AG08396 (cell line): ENCODE results near the gene SOX11.

Experiments used
- DNase-seq: peaks from one replicate; pipeline ENCODE4 v3.0.0; 2012; ENCODE audit warnings: low spot score, mixed read lengths

SOX11 gene

DNA sequence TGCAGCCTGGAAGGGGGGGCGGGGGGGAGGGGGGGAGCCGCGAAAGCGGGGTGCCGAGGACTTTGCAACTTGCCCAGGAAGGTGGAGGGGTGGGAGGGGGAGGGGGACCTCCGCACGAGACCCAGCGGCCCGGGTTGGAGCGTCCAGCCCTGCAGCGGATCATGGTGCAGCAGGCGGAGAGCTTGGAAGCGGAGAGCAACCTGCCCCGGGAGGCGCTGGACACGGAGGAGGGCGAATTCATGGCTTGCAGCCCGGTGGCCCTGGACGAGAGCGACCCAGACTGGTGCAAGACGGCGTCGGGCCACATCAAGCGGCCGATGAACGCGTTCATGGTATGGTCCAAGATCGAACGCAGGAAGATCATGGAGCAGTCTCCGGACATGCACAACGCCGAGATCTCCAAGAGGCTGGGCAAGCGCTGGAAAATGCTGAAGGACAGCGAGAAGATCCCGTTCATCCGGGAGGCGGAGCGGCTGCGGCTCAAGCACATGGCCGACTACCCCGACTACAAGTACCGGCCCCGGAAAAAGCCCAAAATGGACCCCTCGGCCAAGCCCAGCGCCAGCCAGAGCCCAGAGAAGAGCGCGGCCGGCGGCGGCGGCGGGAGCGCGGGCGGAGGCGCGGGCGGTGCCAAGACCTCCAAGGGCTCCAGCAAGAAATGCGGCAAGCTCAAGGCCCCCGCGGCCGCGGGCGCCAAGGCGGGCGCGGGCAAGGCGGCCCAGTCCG lies 540 bp downstream of the SOX11 start:
- DNase-seq: peak; percentile 28

DNA sequence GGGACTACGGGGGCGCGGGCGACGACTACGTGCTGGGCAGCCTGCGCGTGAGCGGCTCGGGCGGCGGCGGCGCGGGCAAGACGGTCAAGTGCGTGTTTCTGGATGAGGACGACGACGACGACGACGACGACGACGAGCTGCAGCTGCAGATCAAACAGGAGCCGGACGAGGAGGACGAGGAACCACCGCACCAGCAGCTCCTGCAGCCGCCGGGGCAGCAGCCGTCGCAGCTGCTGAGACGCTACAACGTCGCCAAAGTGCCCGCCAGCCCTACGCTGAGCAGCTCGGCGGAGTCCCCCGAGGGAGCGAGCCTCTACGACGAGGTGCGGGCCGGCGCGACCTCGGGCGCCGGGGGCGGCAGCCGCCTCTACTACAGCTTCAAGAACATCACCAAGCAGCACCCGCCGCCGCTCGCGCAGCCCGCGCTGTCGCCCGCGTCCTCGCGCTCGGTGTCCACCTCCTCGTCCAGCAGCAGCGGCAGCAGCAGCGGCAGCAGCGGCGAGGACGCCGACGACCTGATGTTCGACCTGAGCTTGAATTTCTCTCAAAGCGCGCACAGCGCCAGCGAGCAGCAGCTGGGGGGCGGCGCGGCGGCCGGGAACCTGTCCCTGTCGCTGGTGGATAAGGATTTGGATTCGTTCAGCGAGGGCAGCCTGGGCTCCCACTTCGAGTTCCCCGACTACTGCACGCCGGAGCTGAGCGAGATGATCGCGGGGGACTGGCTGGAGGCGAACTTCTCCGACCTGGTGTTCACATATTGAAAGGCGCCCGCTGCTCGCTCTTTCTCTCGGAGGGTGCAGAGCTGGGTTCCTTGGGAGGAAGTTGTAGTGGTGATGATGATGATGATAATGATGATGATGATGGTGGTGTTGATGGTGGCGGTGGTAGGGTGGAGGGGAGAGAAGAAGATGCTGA lies 1.4 kb downstream of the SOX11 start:
- peak; percentile 23 for DNase-seq

DNA sequence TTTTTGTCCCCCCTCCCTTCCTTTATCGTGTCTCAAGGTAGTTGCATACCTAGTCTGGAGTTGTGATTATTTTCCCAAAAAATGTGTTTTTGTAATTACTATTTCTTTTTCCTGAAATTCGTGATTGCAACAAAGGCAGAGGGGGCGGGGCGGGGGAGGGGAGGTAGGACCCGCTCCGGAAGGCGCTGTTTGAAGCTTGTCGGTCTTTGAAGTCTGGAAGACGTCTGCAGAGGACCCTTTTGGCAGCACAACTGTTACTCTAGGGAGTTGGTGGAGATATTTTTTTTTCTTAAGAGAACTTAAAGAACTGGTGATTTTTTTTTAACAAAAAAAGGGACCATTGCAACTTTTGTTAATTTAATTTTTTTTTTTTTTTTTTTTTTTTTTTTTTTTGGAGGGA lies 2.1 kb downstream of the SOX11 start:
- DNase-seq: no peak

DNA sequence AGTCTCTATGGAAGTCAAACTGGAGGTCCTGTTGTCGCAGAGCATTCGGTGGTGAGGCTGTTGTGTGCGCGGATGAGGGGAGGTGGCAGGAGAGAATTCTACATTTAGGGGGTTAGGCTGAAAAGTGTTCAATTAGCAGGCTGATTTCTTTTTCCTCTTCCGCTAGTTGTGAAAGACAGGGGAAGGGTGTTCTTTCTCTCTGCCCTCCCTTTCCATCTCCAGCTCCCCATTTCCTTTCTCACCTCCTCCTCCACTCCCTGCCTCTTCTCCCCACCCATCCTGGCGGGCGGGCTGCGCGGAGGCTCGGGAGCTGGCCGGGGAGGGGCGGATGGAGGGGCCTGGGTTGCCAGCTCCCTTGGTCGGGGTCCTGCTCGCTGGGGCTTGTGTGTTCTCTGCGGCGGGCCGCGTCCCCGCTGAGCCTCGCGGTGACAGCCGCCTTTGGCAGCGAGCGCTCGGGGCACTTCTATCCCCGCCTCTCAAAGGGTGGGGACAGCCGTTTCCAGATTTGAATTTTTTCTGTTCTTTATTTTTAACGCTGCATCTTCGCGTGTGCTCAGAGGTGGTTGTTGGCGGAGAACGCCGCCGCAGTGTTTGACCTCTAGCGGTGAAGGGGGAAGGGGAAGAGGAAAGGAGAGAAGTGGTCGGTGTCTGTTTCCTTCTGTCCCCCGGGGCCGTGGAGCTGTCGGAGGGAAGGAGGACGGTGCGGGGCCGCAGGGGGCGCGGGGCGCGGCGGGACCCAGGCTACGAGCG lies 3.6 kb downstream of the SOX11 start:
- peak; percentile 59 for DNase-seq

DNA sequence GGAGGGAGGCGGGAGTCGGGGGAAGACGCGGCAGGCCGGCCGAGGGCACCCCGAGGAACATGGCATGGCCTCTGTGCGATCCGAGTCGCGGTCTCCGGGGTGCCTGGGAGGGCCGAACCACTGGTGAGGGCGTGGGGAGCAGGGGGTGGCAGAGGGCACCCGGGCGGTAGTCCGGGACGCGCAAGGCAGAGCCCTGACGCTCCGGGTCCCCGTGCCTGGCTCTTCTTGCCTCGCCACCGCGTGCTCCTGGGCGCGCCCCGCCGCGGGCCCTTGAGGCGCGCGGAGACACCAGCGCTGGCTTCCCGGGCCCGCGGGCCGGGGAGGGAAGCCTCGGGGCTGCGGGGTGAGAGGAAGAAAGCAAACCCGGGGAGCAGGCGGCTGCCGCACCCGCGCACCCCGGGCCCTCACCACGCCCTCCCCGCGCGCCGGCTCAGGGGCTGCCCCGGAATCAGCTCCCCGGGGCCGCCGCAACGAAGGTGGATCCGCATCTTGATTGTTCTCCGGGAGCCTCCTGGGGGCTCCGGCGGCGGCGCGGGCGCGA lies 4.3 kb downstream of the SOX11 start:
- peak; percentile 31 for DNase-seq

DNA sequence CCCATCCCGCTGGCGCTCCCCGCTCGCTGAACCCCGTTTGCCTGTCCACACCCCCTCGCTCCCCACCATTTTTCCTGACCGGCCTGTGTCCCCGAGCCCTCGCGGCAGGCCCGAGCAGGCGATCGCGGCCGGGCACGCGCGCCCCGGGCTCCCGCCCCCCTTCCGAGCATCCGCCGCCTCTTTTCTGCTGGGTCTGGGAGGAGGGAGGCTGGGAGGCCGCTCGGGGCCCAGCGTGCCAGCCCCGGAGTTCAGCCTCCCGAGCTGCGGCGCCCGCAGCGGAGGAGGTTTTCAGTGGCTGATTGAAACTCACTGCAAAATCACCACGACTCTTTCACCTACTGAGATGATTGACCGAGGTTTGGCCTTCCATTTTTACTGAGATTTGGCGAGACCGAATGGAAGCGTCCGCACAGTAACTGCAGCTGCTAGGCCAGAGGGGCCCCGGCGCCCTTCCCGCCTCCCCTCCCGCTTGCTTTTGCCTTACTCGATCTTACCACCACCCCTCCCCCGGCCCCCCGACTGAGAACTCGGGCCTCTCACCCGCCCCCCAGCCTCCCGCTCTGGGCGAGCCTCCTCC lies 4.8 kb downstream of the SOX11 start:
- DNase-seq: peak; percentile 55

DNA sequence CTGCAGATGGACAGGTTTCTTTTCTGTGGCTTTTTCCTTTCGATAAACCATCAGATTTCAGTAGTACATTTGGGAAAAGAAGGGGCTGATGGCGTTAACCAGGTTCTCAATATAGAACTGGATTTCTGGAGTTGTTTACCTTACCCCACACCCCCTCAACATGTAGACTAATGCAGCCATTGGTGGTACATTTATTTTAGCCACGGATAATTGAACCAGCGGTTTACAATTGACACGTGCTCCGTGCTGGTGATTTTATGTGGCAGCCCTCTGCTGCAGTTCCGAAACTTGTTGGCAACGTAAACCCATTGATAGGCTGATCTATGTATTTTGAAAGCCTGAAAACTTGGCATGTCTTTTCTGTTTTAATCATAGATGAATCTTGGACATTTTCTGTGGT lies 5.4 kb downstream of the SOX11 start:
- no peak for DNase-seq

DNA sequence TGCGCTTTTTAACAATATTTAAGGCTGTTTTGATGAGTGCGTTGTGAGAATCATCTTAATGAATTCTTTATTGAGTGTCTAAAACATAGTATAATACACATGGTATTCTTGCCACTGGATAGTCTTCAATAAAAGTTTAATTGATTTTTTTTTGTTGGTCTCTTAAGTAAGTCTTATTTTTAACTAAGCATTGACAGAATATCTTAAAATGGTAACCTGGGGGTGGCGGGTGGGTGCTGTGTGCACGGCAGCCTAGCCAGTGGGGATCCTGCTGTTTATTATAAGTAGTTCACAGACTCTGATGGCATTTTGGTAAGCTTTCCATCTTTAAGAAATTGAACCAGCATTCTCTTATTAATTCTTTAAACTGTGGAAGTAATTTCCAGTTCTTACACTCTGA lies 6.0 kb downstream of the SOX11 start:
- DNase-seq: no peak

DNA sequence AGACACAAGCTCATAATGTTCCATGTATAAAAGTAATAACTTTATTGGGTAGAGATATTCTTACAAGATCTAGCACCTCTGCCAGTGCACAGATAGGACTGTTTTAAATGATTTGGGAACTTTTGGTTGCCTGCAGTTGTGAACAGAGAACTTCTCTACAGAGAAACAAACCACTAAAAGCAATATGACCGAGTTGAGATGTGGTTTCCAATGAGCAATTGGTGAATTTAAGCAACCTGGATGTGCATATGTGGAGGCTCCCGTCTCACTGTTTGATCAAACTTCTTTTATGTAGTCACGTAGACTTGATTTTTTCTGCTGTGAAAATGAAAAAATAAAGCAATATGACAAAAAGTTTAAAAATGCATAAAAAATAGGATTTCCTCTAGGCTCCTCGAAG lies 7.8 kb downstream of the SOX11 start:
- no peak for DNase-seq

DNA sequence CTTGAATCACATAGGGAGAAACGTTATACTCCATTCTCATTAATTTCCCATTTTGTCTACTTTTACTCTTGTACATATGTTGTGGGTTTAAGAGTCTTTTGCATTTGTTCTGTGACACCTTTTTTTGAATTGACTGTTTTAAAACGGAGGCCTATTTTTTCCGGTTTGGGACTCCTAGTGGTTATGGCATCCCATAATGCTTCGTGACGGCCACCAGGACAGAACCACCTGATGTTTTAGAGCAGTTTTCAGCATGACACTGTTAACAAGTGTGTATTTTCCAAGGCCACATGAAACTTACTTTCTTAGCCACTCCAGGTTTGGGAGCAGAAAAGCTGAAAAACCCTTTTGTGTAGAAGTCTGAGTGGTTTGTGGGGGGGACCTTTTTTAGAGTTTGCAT lies 8.4 kb downstream of the SOX11 start:
- DNase-seq: no peak

DNA sequence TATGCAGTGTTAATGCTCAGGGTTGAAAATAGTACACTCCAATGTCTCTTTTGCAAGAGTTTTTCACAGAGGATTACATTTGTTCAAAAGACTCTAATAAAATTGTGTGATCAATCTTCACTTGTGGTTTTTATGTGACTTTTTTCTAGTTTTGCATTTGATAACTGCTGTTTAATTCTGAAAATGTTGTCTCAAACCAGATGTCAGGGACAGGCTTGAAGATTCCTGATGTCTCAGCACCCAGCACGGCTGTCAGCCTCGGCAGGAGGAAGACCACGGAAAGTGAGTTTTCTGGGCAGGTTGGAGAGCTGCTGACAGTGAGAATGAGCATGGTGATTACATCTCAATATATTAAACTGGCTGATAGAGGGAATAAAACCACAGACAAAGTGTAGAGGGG lies 9.1 kb downstream of the SOX11 start:
- no peak for DNase-seq

DNA sequence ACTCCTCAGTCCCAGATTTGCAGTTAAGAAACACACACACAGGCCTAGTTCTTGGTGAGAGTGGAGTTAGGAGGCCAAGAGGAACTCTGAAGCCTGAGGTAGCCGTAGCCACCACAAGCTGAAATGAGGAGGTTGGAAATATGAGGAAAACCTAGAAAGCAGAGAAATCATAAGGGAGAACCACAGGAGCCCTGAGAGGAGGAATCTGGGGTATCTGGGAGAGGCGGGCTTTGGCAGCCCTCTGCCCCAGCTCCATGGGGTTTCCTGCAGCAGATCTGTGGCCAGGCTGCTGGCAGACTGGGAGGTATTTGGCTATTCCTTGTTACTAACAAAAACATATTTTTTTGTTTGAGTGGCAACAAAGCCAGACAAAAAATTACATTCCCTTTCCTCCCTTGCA lies 11.0 kb downstream of the SOX11 start:
- DNase-seq: no peak

DNA sequence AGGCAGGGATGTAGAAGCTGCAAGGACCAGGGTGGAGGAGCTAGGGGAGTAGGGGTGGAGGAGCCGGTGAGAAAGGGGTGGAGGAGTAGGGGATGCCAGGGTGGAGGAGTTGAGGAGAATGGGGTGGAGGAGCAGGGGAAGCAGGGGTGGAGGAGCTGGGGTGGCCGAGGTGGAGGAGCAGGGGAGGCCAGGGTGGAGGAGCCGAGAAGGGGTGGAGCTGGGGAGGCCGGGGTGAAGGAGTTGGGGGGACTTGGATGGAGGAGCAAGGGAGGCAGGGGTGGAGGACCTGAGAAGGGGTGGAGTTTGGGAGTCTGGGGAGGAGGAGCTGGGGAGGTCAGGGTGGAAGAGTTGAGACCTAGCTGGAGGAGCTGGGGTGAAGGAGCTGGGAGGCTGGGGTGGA lies 13.3 kb downstream of the SOX11 start:
- DNase-seq: no peak

DNA sequence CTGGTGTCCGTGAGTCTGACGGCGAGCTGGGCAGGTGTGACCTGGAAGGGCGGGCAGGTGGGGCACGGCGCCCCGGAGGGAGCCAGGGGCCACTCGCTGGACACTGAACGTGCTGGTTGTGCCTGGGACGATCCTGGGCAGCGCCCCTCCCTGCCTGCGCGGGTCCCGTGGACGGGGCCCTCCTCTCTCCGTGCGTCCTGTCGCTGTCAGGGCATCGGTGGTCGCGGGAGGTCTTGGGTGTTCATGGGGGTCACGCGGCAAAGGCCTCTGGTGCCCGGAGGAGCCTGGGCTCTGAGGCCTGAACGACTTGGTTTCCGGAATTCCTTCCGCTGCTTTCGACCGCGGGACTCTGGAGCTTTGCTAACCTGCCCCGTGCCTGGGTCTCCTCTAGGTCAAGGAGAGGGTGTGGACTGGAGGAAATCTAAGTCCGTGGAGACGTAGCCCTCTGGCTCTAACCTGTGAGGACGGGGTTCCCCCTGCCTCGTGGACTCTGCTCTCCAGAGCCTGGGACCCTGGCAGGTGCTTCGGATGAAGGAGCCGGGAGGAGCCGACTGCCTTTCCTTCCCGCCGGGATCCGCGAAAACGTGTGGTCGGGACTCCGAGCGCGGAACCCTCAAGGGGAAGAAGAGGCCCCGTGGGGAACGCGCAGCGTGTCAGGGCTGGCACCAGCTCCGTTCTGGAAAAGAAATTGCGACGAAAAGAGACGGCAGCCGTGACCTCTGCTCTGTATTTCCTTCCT lies 14.7 kb downstream of the SOX11 start:
- DNase-seq: no peak

DNA sequence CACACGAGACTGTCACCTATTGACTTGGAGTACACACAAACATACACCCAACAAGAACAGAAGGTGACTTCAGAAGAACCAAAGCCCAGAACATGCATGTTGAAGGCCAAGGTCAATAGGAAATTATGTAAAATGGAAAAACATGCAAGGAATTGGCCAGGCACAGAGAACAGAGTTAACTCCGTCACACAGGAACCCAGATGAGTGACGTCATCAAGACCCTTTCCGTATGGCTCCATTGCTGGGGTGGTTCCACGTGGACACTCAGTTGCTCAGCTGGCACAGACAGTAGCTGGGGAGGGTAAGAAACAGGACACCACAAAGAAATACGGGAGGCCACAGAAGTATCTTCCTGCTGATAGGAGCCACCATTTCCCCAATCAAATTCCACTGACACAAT lies 18.4 kb downstream of the SOX11 start:
- DNase-seq: no peak

DNA sequence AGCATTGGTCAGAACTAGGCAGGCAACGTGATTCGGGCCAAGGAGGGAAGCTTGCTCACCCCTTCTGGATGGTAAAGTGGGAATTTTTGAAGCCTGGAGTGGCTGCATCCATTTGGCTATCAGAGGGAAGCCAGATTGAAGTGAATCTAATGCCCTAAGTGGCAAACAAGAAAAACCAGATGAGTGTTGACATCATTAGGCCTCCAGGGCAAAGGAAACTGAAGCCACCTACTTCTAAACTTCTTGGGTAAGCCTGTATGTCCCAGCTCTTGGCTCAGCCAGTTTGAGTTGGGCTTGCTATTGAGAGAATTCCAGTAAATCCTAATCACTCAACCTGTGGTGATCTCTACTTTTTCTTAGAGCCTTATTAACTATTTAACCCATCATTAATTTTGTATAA lies 20.9 kb downstream of the SOX11 start:
- no peak for DNase-seq

DNA sequence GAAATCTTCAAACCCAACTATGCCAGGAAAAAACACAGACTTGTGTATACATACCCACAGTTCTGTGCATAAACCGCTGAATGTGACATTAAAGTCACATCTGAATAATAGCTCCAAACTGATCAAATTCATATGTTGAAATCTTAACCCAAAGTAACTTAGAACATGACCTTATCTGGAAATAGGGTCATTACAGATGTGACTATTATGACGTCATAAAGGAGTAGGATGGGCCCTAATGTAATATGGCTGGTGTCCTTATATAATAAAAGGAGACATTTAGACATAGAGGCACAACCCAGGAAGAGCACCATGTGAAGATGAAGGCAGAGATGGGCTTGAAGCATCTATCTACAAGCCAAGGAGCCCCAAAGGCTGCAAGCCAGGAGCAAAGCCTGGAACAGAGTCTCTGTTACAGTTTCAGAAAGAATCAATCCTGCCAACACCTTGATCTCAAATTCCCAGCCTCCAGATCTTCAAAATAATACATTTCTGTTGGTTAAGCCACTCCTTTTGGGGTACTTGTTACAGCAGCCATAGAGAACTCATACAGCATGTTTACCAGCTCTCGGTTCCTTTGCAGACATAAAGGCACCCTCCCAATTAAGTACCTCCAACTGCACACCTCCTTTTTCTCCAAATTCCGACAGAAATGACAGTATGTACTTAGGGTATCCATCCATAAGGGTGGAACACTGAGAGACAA lies 27.6 kb downstream of the SOX11 start:
- DNase-seq: no peak

DNA sequence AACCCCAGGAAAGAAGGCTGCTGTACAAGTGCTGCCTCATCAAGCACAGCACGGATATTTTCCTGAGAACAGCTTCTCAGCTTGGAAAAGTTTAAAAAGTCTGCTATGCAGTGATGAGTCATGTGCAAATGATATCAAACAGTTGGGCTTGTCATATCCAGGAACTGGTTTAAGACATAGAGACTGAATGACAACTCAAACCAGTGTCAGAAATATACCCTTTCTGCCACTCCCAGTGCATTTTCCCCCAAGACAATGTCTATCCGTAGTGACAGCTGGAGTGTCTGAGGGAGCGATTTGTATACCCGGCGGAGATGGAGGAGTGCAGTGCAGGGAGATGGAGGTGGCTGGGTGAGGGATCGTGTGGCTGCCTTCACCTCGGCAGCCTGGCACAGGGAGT lies 28.2 kb downstream of the SOX11 start:
- peak; percentile 32 for DNase-seq

DNA sequence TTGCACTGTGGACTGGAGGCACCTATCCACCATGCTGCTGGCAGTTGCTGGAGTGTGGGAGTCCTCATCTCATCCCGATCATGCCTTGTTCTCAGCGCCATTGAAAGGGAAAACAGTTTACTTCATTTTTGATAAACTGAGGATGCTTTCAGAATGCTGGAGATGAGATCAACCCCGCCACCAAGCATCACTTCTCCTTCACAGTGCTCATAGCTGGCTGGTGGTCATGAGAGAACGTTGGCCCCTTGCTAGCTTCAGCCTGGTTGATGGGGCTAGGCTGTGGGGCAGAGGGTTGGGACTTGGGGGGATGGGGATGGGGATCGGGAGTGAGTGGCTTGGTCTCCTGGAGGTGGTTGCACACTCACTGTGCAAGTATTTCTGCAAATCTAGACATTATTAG lies 30.1 kb downstream of the SOX11 start:
- no peak for DNase-seq

DNA sequence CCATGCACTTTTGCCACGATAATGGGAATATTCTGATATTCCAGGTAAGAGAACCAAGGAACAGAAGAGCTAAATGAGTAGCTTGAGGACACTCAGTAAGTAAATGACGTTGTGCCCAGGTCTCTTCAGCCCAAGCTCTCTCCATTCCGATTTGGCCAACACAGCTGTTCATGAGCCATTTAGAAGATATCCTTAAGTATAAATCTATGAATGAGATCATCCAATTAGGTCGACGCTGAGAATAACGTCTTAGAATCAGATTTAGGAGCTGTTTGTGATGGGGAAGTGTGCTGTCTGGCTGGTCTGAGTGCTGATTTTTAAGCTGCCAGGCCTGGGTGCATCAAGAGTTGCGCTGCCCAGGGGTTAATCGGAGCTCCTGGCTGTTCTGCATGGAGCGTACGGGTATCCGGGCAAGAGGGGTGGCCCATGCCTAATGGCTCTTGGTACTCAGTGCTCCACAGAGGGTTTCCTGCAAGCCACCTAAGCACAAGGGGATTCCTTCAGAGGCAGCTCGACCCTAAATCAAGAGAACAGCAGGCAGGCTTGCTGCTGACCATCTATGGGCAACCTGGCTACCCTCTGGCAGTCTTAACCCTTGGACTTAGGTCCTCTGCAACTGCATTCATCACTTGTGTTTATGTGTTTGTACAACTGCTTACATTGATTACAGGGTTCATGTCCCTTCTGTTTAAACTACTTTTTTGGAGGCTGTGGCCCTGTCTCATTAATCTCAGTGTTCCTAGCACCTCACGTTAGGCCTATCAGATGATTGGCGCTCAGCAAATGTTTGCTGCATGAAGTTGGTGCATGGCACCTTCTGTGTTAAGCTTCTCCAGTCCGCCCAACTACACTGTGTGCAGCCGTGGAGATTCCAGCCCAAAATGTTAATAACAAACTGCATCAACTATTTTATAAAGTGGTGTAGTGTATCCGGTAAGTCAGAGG lies 31.9 kb downstream of the SOX11 start:
- DNase-seq: no peak
